Activated CD8-positive, alpha-beta T cell treated with anti-CD3 and anti-CD28 coated beads for 36 hours (primary cell): ENCODE measurements around the gene PIGC. TPM values are rescaled to one million over a fixed set of nuclear protein-coding genes. Genes with fewer than 3 reads are reported as not detected.

Source experiments
- ATAC-seq: fragments of 200-7000 bp; cut with Tn5 transposase; one replicate; pipeline ENCODE4 v1.10.0; 2021; ENCODE audit warnings: mild to moderate bottlenecking, moderate library complexity
- CTCF ChIA-PET: fragments of 350-600 bp; sonication (Branson Sonifier 250); formaldehyde crosslinking; loops from one replicate; lab custom pipeline; 2021; ENCODE audit warnings: antibody characterized with exemption; lab: Charles Lee
- POLR2A ChIA-PET: fragments of 350-600 bp; sonication (Branson Sonifier 250); formaldehyde crosslinking; loops from one replicate; lab custom pipeline; 2021; ENCODE audit warnings: antibody characterized with exemption; lab: Charles Lee
- DNase-seq: peaks from one replicate; pipeline ENCODE4 v3.0.0-alpha.2; 2020
- H3K27ac Mint-ChIP-seq: one replicate; pipeline ENCODE4 v1.8.0; 2021; ENCODE audit warnings: mild to moderate bottlenecking, mixed read lengths
- H3K27me3 Mint-ChIP-seq: one replicate; pipeline ENCODE4 v1.8.0; 2021; ENCODE audit warnings: mixed read lengths
- H3K36me3 Mint-ChIP-seq: one replicate; pipeline ENCODE4 v1.8.0; 2021; ENCODE audit warnings: low read depth, mixed read lengths
- H3K4me1 Mint-ChIP-seq: one replicate; pipeline ENCODE4 v1.8.0; 2021; ENCODE audit warnings: low read depth, mixed read lengths
- H3K4me3 Mint-ChIP-seq: one replicate; pipeline ENCODE4 v1.8.0; 2021; ENCODE audit warnings: mild to moderate bottlenecking, moderate library complexity, mixed read lengths
- H3K9me3 Mint-ChIP-seq: one replicate; pipeline ENCODE4 v1.8.0; 2021; ENCODE audit warnings: mixed read lengths
- CTCF ChIP-seq: fragments of 200-600 bp; IDR thresholded peaks from one replicate; pipeline ENCODE4 v1.8.0; 2022; ENCODE audit warnings: antibody characterized with exemption, mild to moderate bottlenecking
- intact Hi-C: fragments of 100-400 bp; cut with micrococcal nuclease; formaldehyde crosslinking; loops from one replicate; pipeline ENCODE4 v1.10.0; 2022
- total RNA-seq, 2 experiments: library from RNA; stranded (reverse); gene quantifications; one replicate each; pipeline ENCODE4 v1.2.3, GENCODE V29; 2021

Gene PIGC
- total RNA-seq, 2 experiments from 2014 or later: 17.8 to 19.5 TPM

GRCh38 chr1:172460887-172461315 lies 17.0 kb upstream of the PIGC start:
- no peaks in the 10 kb centered on the region for H3K9me3 Mint-ChIP-seq
- ChIA-PET POLR2A (no interaction called here), CTCF (interaction anchor here (1.2 to 1.3 kb wide), 2 partner anchors 9 to 12 kb away, joined by 3 to 4 read pairs; no protein-coding TSS in a partner anchor)
- no peak overlapping the region for H3K27ac Mint-ChIP-seq
- no peaks in the 10 kb centered on the region for H3K4me1 Mint-ChIP-seq
- no peaks in the 10 kb centered on the region for H3K36me3 Mint-ChIP-seq
- intact Hi-C loops: no loop called here
- peaks cover 2% of the 10 kb centered on the region for H3K27me3 Mint-ChIP-seq
- TF ChIP-seq CTCF: no peak
- no peak for ATAC-seq
- H3K4me3 Mint-ChIP-seq: no peak overlapping the region
- no peak for DNase-seq

GRCh38 chr1:172460177-172460576 lies 16.3 kb upstream of the PIGC start:
- no peaks in the 10 kb centered on the region for H3K9me3 Mint-ChIP-seq
- H3K36me3 Mint-ChIP-seq: no peaks in the 10 kb centered on the region
- CTCF ChIA-PET: interaction anchor here (1.2 to 2.1 kb wide), 3 partner anchors 9 to 14 kb away, joined by 3 to 4 read pairs (median 4); no protein-coding TSS in a partner anchor
- H3K27me3 Mint-ChIP-seq: peaks cover 2% of the 10 kb centered on the region
- H3K4me3 Mint-ChIP-seq: no peak overlapping the region
- no peak overlapping the region for H3K27ac Mint-ChIP-seq
- intact Hi-C loops: no loop called here
- no peak for DNase-seq
- H3K4me1 Mint-ChIP-seq: no peaks in the 10 kb centered on the region
- no peak for TF ChIP-seq CTCF
- ATAC-seq: no peak
- POLR2A ChIA-PET: no interaction called here

DNA sequence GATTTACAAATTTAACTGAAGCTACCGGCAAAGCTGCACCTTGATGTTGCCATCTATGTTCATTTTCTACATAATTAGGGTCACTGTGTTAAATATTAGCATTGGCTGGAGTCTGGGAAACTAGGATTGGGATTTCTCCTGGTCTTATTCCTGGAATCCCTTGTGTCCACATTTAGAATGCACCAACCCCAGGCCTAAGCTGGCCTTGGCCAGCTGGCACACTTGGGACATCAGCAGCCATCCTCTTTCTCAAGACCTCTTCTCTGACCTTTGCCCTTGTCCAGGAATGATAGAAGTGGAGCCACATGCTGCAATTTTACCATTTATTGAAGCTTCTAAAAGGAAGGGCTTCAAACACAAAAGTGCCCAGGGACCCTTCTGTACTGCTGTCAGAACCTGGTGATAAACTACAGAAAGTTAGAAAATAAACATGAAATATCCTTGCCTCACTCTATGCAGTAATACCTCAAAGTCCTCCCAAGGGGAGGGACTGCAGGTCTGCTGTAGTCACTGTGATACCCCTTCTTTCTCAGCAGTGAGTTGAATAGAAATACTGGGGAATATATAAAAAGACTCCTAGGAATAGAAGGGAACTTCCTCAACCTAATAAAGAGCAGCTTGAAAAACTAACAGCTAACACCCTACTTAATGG lies 13.7 kb upstream of the PIGC start:
- Mint-ChIP-seq H3K4me3 (no peak overlapping the region), H3K9me3 (no peaks in the 10 kb centered on the region), H3K4me1 (peaks cover 3% of the 10 kb centered on the region), H3K27ac (no peak overlapping the region), H3K27me3 (peaks cover 2% of the 10 kb centered on the region), H3K36me3 (no peaks in the 10 kb centered on the region)
- intact Hi-C loops: no loop called here
- TF ChIP-seq CTCF: no peak
- ChIA-PET POLR2A (no interaction called here), CTCF (interaction anchor here (0.7 to 1.4 kb wide), 4 partner anchors 8 to 271 kb away, joined by 3 to 4 read pairs (median 3); no protein-coding TSS in a partner anchor)
- ATAC-seq (no peak), DNase-seq (no peak)

GRCh38 chr1:172456344-172456769 lies 12.5 kb upstream of the PIGC start:
- ATAC-seq (no peak), DNase-seq (no peak)
- H3K27me3 Mint-ChIP-seq: peaks cover 2% of the 10 kb centered on the region
- no peak for TF ChIP-seq CTCF
- intact Hi-C loops: no loop called here
- H3K9me3 Mint-ChIP-seq: no peaks in the 10 kb centered on the region
- ChIA-PET POLR2A (no interaction called here), CTCF (interaction anchor here (0.9 to 1.2 kb wide), 3 partner anchors 12 to 272 kb away, joined by 3 read pairs; partner anchors contain the start of gene PIGC)
- H3K4me1 Mint-ChIP-seq: peaks cover 4% of the 10 kb centered on the region
- no peak overlapping the region for H3K27ac Mint-ChIP-seq
- no peaks in the 10 kb centered on the region for H3K36me3 Mint-ChIP-seq
- H3K4me3 Mint-ChIP-seq: no peak overlapping the region

DNA sequence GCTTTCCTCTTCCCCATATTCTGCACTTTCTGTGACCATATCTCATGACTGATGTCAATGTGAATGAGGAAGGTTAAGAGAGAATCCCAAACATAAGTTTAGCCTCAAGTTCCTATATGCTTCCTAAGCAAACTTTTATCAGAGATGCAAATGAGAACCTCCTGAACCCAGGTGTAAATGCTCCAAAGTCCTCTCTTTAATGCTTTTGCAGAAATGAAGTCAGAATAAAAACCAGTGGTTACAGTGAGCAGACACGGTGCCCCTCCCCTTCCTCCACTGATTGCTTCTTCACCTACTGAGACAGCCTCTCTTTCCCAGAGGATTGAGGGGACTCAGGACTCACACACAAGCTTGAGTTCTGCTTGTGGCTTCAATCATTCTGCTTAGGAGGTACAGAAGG lies 11.6 kb upstream of the PIGC start:
- DNase-seq (no peak), ATAC-seq (no peak)
- CTCF ChIA-PET: interaction anchor here (1.2 kb wide), 1 partner anchor 11 kb away, joined by 3 read pairs; no protein-coding TSS in a partner anchor
- peaks cover 2% of the 10 kb centered on the region for H3K27me3 Mint-ChIP-seq
- TF ChIP-seq CTCF: no peak
- no peaks in the 10 kb centered on the region for H3K9me3 Mint-ChIP-seq
- no peak overlapping the region for H3K27ac Mint-ChIP-seq
- H3K4me1 Mint-ChIP-seq: peaks cover 13% of the 10 kb centered on the region
- H3K4me3 Mint-ChIP-seq: no peak overlapping the region
- intact Hi-C loops: no loop called here
- POLR2A ChIA-PET: no interaction called here
- H3K36me3 Mint-ChIP-seq: no peaks in the 10 kb centered on the region
